HUES64 (cell line): Measurements from ENCODE around the gene SNX14.
"Not testable (repeated sequence)": the region's sequence is repeated elsewhere in the genome, so short reads cannot be mapped to it uniquely, and the experiment has no call there.

ENCODE experiments used
- H3K27ac ChIP-seq: 2 replicates; pipeline ENCODE4 v1.7.0; 2013; ENCODE audit warnings: low read depth, low read length, inconsistent platforms
- H3K27me3 ChIP-seq: 2 replicates; pipeline ENCODE4 v1.6.1; 2013; ENCODE audit warnings: mild to moderate bottlenecking, low read length; ENCODE audit not compliant: insufficient read depth
- H3K36me3 ChIP-seq: 2 replicates; pipeline ENCODE4 v1.6.1; 2013; ENCODE audit warnings: mild to moderate bottlenecking, low read length; ENCODE audit not compliant: insufficient read depth
- H3K4me1 ChIP-seq: 2 replicates; pipeline ENCODE4 v1.6.1; 2013; ENCODE audit warnings: mild to moderate bottlenecking, low read length, moderate library complexity; ENCODE audit not compliant: insufficient read depth
- H3K4me3 ChIP-seq: 2 replicates; pipeline ENCODE4 v1.5.1; 2013; ENCODE audit warnings: mild to moderate bottlenecking, low read length, moderate library complexity
- H3K9ac ChIP-seq: 2 replicates; pipeline ENCODE4 v1.6.1; 2013; ENCODE audit warnings: mild to moderate bottlenecking, low read depth, low read length
- H3K9me3 ChIP-seq: 2 replicates; pipeline ENCODE4 v1.6.1; 2013; ENCODE audit warnings: low read depth, low read length; ENCODE audit not compliant: insufficient read depth
- WGBS: fragments of 150-250, 120-280 bp; methylation state at CpG from one replicate; pipeline ENCODE4 v1.1.7; 2013; ENCODE audit warnings: missing lambda C conversion rate; 5-methylcytosine and 5-hydroxymethylcytosine counted together

The SNX14 gene

GRCh38 chr6:85580878-85581267 is 12.8 kb downstream of the SNX14 start:
- Histone ChIP-seq H3K36me3 (no peaks in the 10 kb centered on the region), H3K27me3 (no peaks in the 10 kb centered on the region), H3K9me3 (peaks cover 7% of the 10 kb centered on the region; the same call in 1 of the 2 replicates), H3K4me1 (peaks cover 13% of the 10 kb centered on the region; the same call in 1 of the 2 replicates), H3K9ac (no peak overlapping the region; the same call in 1 of the 2 replicates), H3K4me3 (no peak overlapping the region), H3K27ac (no peak overlapping the region)
- 42% methylated on average over 1 of the region's 1 CpG for WGBS

DNA sequence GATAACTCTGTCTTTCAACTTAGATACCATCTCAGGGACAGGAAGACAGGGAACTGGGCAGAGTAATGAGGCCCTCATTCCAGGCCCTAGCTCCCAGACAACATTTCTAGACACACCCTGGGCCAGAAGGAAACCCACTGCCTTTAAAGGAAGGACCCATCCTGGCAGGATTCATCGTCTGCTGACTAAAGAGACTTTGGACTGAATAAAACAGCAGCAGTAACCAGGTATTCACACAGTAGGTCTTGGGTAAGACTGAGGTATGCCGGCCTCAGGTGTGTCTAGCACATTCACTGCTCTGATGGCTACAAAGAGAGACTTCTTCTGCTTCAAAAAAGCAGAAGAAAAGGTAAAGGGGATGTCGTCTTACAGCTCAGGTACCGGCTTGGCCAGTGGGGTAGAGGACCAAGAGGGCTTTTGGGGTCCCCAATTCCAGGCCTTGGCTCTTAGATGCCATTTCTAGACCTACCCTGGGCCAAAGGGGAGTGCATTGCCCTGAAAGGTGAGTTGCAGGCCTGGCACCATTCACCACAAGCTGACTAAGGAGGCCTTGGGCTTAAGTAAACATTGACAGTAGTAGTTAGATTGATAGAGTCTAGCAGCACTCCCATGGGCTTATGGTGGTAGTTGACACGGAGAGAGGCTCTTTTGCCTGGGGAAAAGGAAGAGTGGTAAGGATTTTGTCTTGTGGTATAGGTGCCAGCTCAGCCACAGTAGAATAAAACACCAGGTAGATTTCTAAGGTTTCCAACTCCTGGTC is 13.4 kb downstream of the SNX14 start:
- 93% methylated on average over 5 of the region's 5 CpGs for WGBS
- Histone ChIP-seq H3K36me3 (no peaks in the 10 kb centered on the region), H3K27ac (0 out of 2 replicates have a peak overlapping the region, but pooled peaks have one; percentile 13), H3K9me3 (peaks cover 7% of the 10 kb centered on the region; the same call in 1 of the 2 replicates), H3K4me3 (no peak overlapping the region), H3K27me3 (no peaks in the 10 kb centered on the region), H3K9ac (no peak overlapping the region; the same call in 1 of the 2 replicates), H3K4me1 (peaks cover 13% of the 10 kb centered on the region; the same call in 1 of the 2 replicates)

- WGBS, result 92% methylated on average over 3 of the region's 4 CpGs
- H3K4me1 ChIP-seq, result peaks cover 13% of the 10 kb centered on the region; the same call in 1 of the 2 replicates
- no peak overlapping the region for H3K4me3 ChIP-seq
- H3K27ac ChIP-seq, result no peak overlapping the region
- H3K27me3 ChIP-seq, result no peaks in the 10 kb centered on the region
- no peaks in the 10 kb centered on the region for H3K36me3 ChIP-seq
- no peak overlapping the region for H3K9ac ChIP-seq
- peaks cover 7% of the 10 kb centered on the region; the same call in 1 of the 2 replicates for H3K9me3 ChIP-seq
Observed at GRCh38 chr6:85579581-85579980, 14.1 kb downstream of the SNX14 start.

DNA sequence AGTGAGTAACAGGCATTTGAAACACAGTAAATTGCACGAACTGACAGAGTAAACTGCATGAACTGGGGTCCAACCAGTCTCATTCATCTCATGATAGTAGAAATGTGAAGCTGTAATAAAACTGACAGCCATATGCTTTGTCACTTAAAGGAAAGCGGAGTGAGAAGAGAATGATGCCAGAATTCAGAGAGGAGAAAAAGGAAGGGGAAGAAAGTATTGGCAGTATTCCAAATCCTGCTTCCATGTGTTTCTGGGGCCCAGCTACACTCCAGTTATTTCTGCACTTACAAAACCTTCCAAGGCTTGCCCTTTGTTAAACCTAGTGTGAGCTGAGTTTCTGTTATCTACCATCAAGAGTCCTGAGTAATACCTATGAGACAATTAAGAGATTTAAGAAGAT is 17.2 kb downstream of the SNX14 start:
- peaks cover 2% of the 10 kb centered on the region; the same call in 1 of the 2 replicates for H3K36me3 ChIP-seq
- H3K4me1 ChIP-seq, result peaks cover 13% of the 10 kb centered on the region; the same call in 1 of the 2 replicates
- 96% methylated on average over 2 of the region's 2 CpGs for WGBS
- H3K9me3 ChIP-seq, result no peaks in the 10 kb centered on the region
- H3K4me3 ChIP-seq, result no peak overlapping the region
- no peak overlapping the region for H3K27ac ChIP-seq
- no peaks in the 10 kb centered on the region for H3K27me3 ChIP-seq
- no peak overlapping the region for H3K9ac ChIP-seq

DNA sequence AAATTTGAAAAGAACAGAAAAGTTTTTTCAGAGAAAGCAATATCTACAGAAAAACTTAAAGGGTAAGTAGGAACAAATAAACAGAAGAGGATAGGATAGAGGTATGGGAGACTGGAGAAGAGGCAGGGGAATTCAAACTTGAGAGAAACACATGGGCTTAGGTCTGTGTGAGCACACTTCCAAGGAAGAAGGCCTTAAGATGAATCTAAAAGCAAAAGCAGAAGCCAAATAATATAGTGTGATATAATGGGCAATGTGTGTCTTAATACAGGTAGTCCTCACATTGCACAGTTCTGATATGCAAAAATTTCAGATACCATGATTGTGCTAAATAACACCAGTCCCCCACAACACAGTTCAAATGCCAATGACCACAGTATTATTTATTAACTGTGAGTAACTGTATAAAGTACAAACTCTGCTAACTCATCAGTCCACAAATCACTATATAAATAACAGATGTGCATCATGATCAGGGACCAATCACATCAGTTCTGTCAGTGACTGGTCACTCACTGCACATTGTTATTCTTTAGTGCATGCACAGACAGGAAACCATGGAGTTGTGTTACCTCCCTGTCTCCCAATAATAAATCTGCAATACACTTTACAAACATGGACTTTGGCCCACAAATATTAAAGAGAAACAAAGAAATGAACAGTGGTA is 18.6 kb downstream of the SNX14 start:
- Histone ChIP-seq H3K27ac (no peak overlapping the region), H3K27me3 (no peaks in the 10 kb centered on the region), H3K36me3 (peaks cover 7% of the 10 kb centered on the region; the same call in 1 of the 2 replicates), H3K4me3 (no peak overlapping the region), H3K9me3 (no peaks in the 10 kb centered on the region), H3K9ac (no peak overlapping the region), H3K4me1 (0 out of 2 replicates have a peak, but pooled peaks cover under 1% of the 10 kb centered on the region)

GRCh38 chr6:85569323-85569722 is 24.3 kb downstream of the SNX14 start:
- Histone ChIP-seq H3K9ac (no peak overlapping the region), H3K9me3 (no peaks in the 10 kb centered on the region), H3K4me3 (no peak overlapping the region), H3K27me3 (no peaks in the 10 kb centered on the region), H3K36me3 (peaks cover 14% of the 10 kb centered on the region; the same call in 1 of the 2 replicates), H3K27ac (no peak overlapping the region), H3K4me1 (no peaks in the 10 kb centered on the region)

DNA sequence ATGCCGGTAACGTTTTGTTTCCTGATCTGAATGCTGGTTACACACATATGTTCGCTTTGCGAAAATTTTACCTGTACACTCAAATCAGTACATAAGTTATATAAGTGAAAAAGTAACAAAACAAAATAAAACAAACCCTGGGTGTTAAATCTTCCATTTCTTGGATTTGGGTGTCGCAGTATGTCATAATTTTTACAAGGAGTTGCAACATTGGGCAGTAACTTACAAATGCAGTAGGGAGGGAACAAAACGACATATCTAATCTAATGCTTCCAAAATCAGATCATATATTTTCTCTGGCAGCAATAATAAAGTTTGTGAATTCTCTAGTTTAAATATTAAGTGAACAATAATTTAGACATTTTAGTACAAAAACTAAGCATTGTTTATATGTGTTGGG is 25.2 kb downstream of the SNX14 start:
- peaks cover 14% of the 10 kb centered on the region; the same call in 1 of the 2 replicates for H3K36me3 ChIP-seq

GRCh38 chr6:85565736-85566135 is 27.9 kb downstream of the SNX14 start:
- H3K4me3 ChIP-seq, result no peak overlapping the region
- no peaks in the 10 kb centered on the region for H3K4me1 ChIP-seq
- H3K36me3 ChIP-seq, result 0 out of 2 replicates have a peak, but pooled peaks cover 8% of the 10 kb centered on the region
- no peak overlapping the region for H3K9ac ChIP-seq
- no CpG with 5 or more reads among the region's 1 CpG for WGBS
- H3K9me3 ChIP-seq, result no peaks in the 10 kb centered on the region
- H3K27ac ChIP-seq, result no peak overlapping the region
- no peaks in the 10 kb centered on the region for H3K27me3 ChIP-seq

More for the DNA sequence above, 25.2 kb downstream of the SNX14 start:
- no peak overlapping the region for H3K27ac ChIP-seq
- WGBS, result 97% methylated on average over 3 of the region's 6 CpGs
- H3K4me1 ChIP-seq, result no peaks in the 10 kb centered on the region
- no peaks in the 10 kb centered on the region for H3K27me3 ChIP-seq
- H3K4me3 ChIP-seq, result no peak overlapping the region
- H3K9me3 ChIP-seq, result no peaks in the 10 kb centered on the region
- no peak overlapping the region for H3K9ac ChIP-seq

DNA sequence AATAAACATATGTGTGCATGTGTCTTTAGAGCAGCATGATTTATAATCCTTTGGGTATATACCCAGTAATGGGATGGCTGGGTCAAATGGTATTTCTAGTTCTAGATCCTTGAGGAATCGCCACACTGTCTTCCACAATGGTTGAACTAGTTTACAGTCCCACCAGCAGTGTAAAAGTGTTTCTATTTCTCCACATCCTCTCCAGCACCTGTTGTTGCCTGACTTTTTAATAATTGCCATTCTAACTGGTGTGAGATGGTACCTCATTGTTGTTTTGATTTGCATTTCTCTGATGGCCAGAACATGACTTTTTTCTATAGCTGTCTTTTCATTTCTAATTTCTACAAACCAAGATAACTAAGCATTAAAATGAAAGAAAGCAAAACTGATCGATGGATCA is 29.4 kb downstream of the SNX14 start:
- no CpG with 5 or more reads among the region's 2 CpGs for WGBS
- H3K4me3 ChIP-seq, H3K27ac ChIP-seq, H3K9ac ChIP-seq, H3K4me1 ChIP-seq, H3K27me3 ChIP-seq, H3K36me3 ChIP-seq, H3K9me3 ChIP-seq: not testable (repeated sequence)

DNA sequence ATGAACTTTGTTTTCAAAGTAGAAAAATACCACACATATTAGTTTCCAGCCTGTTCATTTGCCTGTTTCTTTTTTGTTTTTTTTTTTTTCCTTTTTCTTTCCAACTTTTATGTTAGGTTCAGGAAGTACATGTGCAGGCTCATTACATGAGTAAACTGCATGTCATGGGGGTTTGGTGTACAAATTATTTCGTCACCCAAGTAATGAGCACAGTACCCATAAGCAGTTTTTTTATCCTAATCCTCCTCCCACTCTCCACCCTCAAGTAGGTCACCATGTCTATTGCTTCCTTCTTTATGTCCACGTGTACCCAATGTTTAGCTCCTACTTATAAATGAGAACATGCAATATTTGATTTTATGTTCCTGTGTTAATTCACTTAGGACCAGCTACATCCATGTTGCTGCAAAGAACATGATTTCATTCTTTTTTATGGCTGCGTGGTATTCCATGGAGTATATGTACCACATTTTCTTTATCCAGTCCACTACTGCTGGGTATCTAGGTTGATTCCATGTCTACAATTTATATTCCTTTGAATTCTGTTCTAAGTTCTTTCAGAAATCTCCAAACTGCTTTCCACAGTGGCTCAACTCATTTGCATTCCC is 31.8 kb downstream of the SNX14 start:
- Histone ChIP-seq H3K4me3 (no peak overlapping the region), H3K27ac (no peak overlapping the region), H3K9me3 (no peaks in the 10 kb centered on the region), H3K9ac (no peak overlapping the region), H3K4me1 (no peaks in the 10 kb centered on the region), H3K36me3 (no peaks in the 10 kb centered on the region), H3K27me3 (no peaks in the 10 kb centered on the region)
- 100% methylated on average over 2 of the region's 3 CpGs for WGBS
